GM12878 (cell line): Measurements from ENCODE around the gene CORO1C.

ENCODE experiments used
- CEBPB ChIP-seq, 2 experiments: fragments of 150-350 bp in 1 of 2; IDR thresholded peaks; 2 replicates each; pipeline ENCODE4 v1.6.1; 2012 to 2014; ENCODE audit warnings: low read depth in 2 of 2, low read length in 2 of 2, borderline replicate concordance in 1 of 2, inconsistent platforms in 1 of 2
- CTCF ChIP-seq, 3 experiments: IDR thresholded peaks in 2 of 3; conservative IDR thresholded peaks in 1 of 3; 2 replicates each; pipeline ENCODE4 v1.5.1; 2011; ENCODE audit warnings: low read depth in 3 of 3, low read length in 3 of 3, mild to moderate bottlenecking in 3 of 3, control low read depth in 2 of 3, moderate library complexity in 2 of 3, inconsistent platforms in 1 of 3, mixed read lengths in 1 of 3; ENCODE audit not compliant: control insufficient read depth in 2 of 3, insufficient read depth in 1 of 3; ENCODE audit errors: extremely low read depth in 1 of 3
- CUX1 ChIP-seq: IDR thresholded peaks from 2 replicates; pipeline ENCODE4 v1.6.1; 2012; ENCODE audit warnings: improper control_type of control experiment, low read depth, low read length; ENCODE audit not compliant: insufficient replicate concordance
- EZH2 ChIP-seq: IDR thresholded peaks from 2 replicates; pipeline ENCODE4 v1.6.1; 2012; ENCODE audit warnings: low read depth, mild to moderate bottlenecking, control low read depth, inconsistent platforms, low read length, borderline replicate concordance; ENCODE audit not compliant: control insufficient read depth
- FOXM1 ChIP-seq: IDR thresholded peaks from 2 replicates; pipeline ENCODE4 v1.6.1; 2012; ENCODE audit warnings: low read depth, mild to moderate bottlenecking, inconsistent platforms, low read length, moderate library complexity
- HDAC6 ChIP-seq: fragments of 200-600 bp; sonication (generic); IDR thresholded peaks from one replicate; pipeline ENCODE4 v1.8.0; 2017; ENCODE audit warnings: antibody characterized with exemption; ENCODE audit not compliant: unreplicated experiment
- MXI1 ChIP-seq: fragments of 150-350 bp; IDR thresholded peaks from 2 replicates; pipeline ENCODE4 v1.6.1; 2011; ENCODE audit warnings: low read depth, mild to moderate bottlenecking, inconsistent platforms, low read length, improper control_type of control experiment
- NFYB ChIP-seq: IDR thresholded peaks from 2 replicates; pipeline ENCODE4 v1.6.1; 2011; ENCODE audit warnings: low read depth, mild to moderate bottlenecking, low read length, improper control_type of control experiment, moderate library complexity; ENCODE audit not compliant: insufficient read depth
- POLR2AphosphoS2 ChIP-seq: IDR thresholded peaks from 2 replicates; pipeline ENCODE4 v1.6.1; 2011; ENCODE audit warnings: low read depth, mild to moderate bottlenecking, low read length, improper control_type of control experiment, moderate library complexity
- POLR2AphosphoS5 ChIP-seq: IDR thresholded peaks from 2 replicates; pipeline ENCODE4 v1.6.1; 2011; ENCODE audit warnings: mild to moderate bottlenecking, low read length, inconsistent platforms
- RAD21 ChIP-seq: IDR thresholded peaks from 2 replicates; pipeline ENCODE4 v1.6.1; 2011; ENCODE audit warnings: mild to moderate bottlenecking, low read depth, low read length, moderate library complexity; ENCODE audit not compliant: insufficient read depth
- SIN3A ChIP-seq: IDR thresholded peaks from 2 replicates; pipeline ENCODE4 v1.6.1; 2012; ENCODE audit warnings: low read depth, low read length, improper control_type of control experiment
- YY1 ChIP-seq: IDR thresholded peaks from 2 replicates; pipeline ENCODE4 v1.6.1; 2011; ENCODE audit warnings: low read depth, mild to moderate bottlenecking, low read length
- ZNF24 ChIP-seq: fragments of 450-650 bp; IDR thresholded peaks from 2 replicates; pipeline ENCODE4 v1.6.1; 2017; ENCODE audit warnings: antibody characterized with exemption, mild to moderate bottlenecking

GRCh38 chr12:108615918-108616317, 115.4 kb downstream of the CORO1C start:
- no peak for TF ChIP-seq ZNF24
- no peak for TF ChIP-seq CTCF (IDR thresholded peaks at IDR 0.05 in 2 of 3, conservative IDR thresholded peaks at IDR 0.05 in 1 of 3; ENCODE audit: control insufficient read depth in 2 of 3, extremely low read depth in 1 of 3, insufficient read depth in 1 of 3, low read depth in 3 of 3, low read length in 3 of 3)
- no peak for TF ChIP-seq MXI1
- no peak for TF ChIP-seq EZH2
- no peak for TF ChIP-seq NFYB
- no peak for TF ChIP-seq HDAC6
- TF ChIP-seq CUX1 = no peak
- TF ChIP-seq FOXM1 = no peak
- no peak for TF ChIP-seq YY1
- no peak for TF ChIP-seq POLR2AphosphoS5
- no peak for TF ChIP-seq RAD21
- no peak for TF ChIP-seq SIN3A
- no peak for TF ChIP-seq POLR2AphosphoS2
- TF ChIP-seq CEBPB (IDR thresholded peaks at IDR 0.05; ENCODE audit: borderline replicate concordance in 1 of 2, low read depth in 2 of 2, low read length in 2 of 2) = no peak
